Activated CD4-positive, alpha-beta T cell treated with anti-CD3 and anti-CD28 coated beads, Interleukin-2, amount 10 ng/mL, durations not matched to agents 24 days and 14 days (primary cell): ENCODE measurements around the gene GJB3. TPM values are rescaled to one million over a fixed set of nuclear protein-coding genes. Genes with fewer than 3 reads are reported as not detected.

Source experiments
- DNase-seq: peaks from one replicate; pipeline ENCODE4 v3.0.0; 2022
- H3K27ac Mint-ChIP-seq: one replicate; pipeline ENCODE4 v1.8.0; 2022; ENCODE audit warnings: mild to moderate bottlenecking, mixed read lengths
- H3K27me3 Mint-ChIP-seq: one replicate; pipeline ENCODE4 v1.8.0; 2022; ENCODE audit warnings: mixed read lengths
- H3K36me3 Mint-ChIP-seq: one replicate; pipeline ENCODE4 v1.8.0; 2022; ENCODE audit warnings: low read depth, mild to moderate bottlenecking, mixed read lengths
- H3K4me1 Mint-ChIP-seq: one replicate; pipeline ENCODE4 v1.8.0; 2021; ENCODE audit warnings: mixed read lengths
- H3K4me3 Mint-ChIP-seq: one replicate; pipeline ENCODE4 v1.8.0; 2022; ENCODE audit warnings: mild to moderate bottlenecking, moderate library complexity, mixed read lengths
- H3K9me3 Mint-ChIP-seq: one replicate; pipeline ENCODE4 v1.8.0; 2021; ENCODE audit warnings: mixed read lengths
- intact Hi-C: fragments of 100-400 bp; cut with micrococcal nuclease; formaldehyde crosslinking; loops from one replicate; pipeline ENCODE4 v1.15.1; 2023
- total RNA-seq: library from RNA; stranded (reverse); gene quantifications from 2 replicates; pipeline ENCODE4 v1.2.3, GENCODE V29; 2022

GJB3 gene
- total RNA-seq, 1 donor from 2014 or later, result not detected

GRCh38 chr1:34785231-34785874, 4.3 kb downstream of the GJB3 start:
- Mint-ChIP-seq H3K9me3 (no peaks in the 10 kb centered on the region), H3K27ac (no peak overlapping the region), H3K4me3 (no peak overlapping the region), H3K4me1 (peaks cover 7% of the 10 kb centered on the region), H3K27me3 (peaks cover 21% of the 10 kb centered on the region), H3K36me3 (no peaks in the 10 kb centered on the region)
- intact Hi-C loops, result no loop called here
- no peak for DNase-seq

GRCh38 chr1:34785875-34786470, 5.0 kb downstream of the GJB3 start:
- DNase-seq, result no peak
- intact Hi-C loops, result loop anchor here (1.0 kb wide), 2 partner anchors 66 to 80 kb away; no protein-coding TSS in a partner anchor
- no peaks in the 10 kb centered on the region for H3K9me3 Mint-ChIP-seq
- H3K27me3 Mint-ChIP-seq, result peaks cover 17% of the 10 kb centered on the region
- no peak overlapping the region for H3K27ac Mint-ChIP-seq
- H3K36me3 Mint-ChIP-seq, result no peaks in the 10 kb centered on the region
- peaks cover 11% of the 10 kb centered on the region for H3K4me1 Mint-ChIP-seq
- no peak overlapping the region for H3K4me3 Mint-ChIP-seq

GRCh38 chr1:34786521-34787325, 5.7 kb downstream of the GJB3 start:
- no peaks in the 10 kb centered on the region for H3K9me3 Mint-ChIP-seq
- peaks cover 11% of the 10 kb centered on the region for H3K4me1 Mint-ChIP-seq
- peak; percentile 88 for DNase-seq
- intact Hi-C loops, result loop anchor here (1.0 kb wide), 2 partner anchors 66 to 80 kb away; no protein-coding TSS in a partner anchor
- H3K27me3 Mint-ChIP-seq, result peaks cover 17% of the 10 kb centered on the region
- no peak overlapping the region for H3K27ac Mint-ChIP-seq
- H3K36me3 Mint-ChIP-seq, result no peaks in the 10 kb centered on the region
- H3K4me3 Mint-ChIP-seq, result no peak overlapping the region

DNA sequence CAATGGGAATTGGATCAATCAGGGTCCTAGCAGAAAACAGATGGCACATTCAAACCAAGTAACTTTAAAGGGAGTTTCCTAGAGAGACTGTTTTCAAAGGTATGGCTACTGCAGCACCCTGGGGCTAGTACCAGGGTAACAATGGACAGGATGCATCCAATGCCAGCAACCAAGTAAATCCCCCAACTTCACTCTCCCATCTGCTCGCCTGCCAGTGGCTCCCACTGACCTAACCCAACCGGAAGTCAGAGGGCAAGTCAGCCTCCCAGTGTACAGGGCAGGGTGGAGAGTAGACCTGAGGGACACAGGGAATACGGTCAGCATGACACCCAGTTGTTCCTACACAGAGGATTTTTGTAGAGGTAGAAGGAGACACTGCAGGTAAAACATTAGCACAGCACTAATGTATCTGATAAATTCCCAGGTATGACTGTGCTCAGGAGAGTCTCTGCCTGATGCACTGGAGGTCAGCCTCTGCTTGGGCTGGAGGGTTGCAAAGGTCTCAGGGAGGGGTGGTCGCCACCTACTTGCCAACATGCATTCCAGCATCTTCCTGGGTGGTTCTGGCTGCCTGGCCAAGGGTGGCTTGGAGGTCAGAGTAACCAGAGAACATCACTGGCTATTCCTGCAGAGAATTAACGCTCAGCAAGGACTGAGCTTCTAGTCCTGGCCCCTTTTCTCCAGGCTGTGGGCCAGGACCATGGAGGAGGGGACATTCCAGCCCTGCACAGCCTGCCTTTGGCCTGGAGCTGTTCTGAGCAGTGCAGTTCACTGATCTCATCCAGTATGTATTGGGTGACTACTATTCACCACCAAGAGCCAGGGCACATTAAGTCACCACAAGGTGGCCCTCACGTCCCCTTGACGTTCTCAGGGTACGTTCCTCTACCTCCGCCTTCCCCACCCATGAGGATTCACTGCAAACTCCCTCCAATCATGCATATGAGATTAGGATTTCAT, 6.7 kb downstream of the GJB3 start:
- H3K36me3 Mint-ChIP-seq, result no peaks in the 10 kb centered on the region
- DNase-seq, result no peak
- intact Hi-C loops, result no loop called here
- H3K4me3 Mint-ChIP-seq, result no peak overlapping the region
- no peaks in the 10 kb centered on the region for H3K9me3 Mint-ChIP-seq
- H3K27ac Mint-ChIP-seq, result no peak overlapping the region
- peaks cover 17% of the 10 kb centered on the region for H3K27me3 Mint-ChIP-seq
- H3K4me1 Mint-ChIP-seq, result peaks cover 14% of the 10 kb centered on the region

DNA sequence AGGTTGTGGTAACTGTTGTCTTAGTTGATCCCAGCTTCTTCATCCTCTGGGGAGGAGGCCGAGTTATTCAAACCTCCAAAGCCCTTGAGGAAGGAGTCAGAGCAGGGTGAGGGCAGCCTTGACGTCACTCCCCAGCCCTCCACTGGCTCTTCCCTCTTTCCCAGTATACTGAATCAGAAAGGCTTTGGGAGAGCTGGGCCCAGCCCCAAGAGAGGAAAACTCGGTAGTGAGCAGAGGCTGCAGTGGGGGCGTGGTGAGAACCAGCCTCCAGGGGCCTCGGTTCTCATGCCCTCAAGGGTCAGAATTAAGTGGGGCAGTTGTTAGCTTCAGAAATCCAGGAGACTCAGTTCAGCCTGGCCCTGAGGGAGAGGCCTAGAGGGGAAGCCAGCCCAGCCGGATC, 10.0 kb downstream of the GJB3 start:
- peaks cover 9% of the 10 kb centered on the region for H3K27me3 Mint-ChIP-seq
- H3K36me3 Mint-ChIP-seq, result no peaks in the 10 kb centered on the region
- no peak for DNase-seq
- no peaks in the 10 kb centered on the region for H3K9me3 Mint-ChIP-seq
- H3K4me1 Mint-ChIP-seq, result peaks cover 14% of the 10 kb centered on the region
- intact Hi-C loops, result no loop called here
- H3K4me3 Mint-ChIP-seq, result no peak overlapping the region
- H3K27ac Mint-ChIP-seq, result no peak overlapping the region

DNA sequence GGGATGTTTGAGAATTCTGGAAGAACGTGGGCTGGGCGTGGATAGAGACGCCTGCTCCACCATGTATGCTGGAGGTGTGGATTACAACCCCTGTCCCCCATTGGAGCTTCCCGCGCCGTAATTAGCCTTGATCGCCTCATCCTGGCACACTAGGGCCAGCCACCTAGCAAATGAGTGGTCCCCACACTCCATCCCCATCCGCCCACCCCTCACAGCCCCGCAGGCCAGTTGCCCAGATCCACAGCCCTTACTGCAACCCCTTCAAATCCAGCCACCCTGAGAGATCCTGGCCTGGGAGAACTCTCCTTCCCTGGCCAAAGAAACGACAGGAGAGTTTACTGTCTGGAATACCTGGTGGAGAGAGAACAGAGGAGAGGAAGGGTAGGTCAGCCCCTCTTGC, 11.4 kb downstream of the GJB3 start:
- Mint-ChIP-seq H3K27me3 (peaks cover 9% of the 10 kb centered on the region), H3K9me3 (no peaks in the 10 kb centered on the region), H3K27ac (peak overlapping the region; percentile 11), H3K4me1 (peaks cover 16% of the 10 kb centered on the region), H3K36me3 (no peaks in the 10 kb centered on the region), H3K4me3 (peak overlapping the region; percentile 50)
- intact Hi-C loops, result no loop called here
- DNase-seq, result no peak

GRCh38 chr1:34792868-34793727, 12.1 kb downstream of the GJB3 start, which contains the start of gene GJA4:
Gene GJA4, plus strand, starts transcription at chr1:34792999. Its CDS starts 1,215 bp downstream, at chr1:34794214.
- Mint-ChIP-seq H3K9me3 (no peaks in the 10 kb centered on the region), H3K27me3 (peaks cover 9% of the 10 kb centered on the region), H3K4me3 (peak within 1 kb of the TSS; percentile 50), H3K27ac (peak within 1 kb of the TSS; percentile 11), H3K36me3 (no peaks in the 10 kb centered on the region), H3K4me1 (peaks cover 17% of the 10 kb centered on the region)
- intact Hi-C loops, result no loop called here
- DNase-seq, result no peak

- Mint-ChIP-seq H3K4me1 (peaks cover 17% of the 10 kb centered on the region), H3K27me3 (peaks cover 9% of the 10 kb centered on the region), H3K9me3 (no peaks in the 10 kb centered on the region), H3K4me3 (no peak overlapping the region), H3K36me3 (no peaks in the 10 kb centered on the region), H3K27ac (no peak overlapping the region)
- intact Hi-C loops, result no loop called here
- DNase-seq, result no peak
These were observed 13.2 kb downstream of the GJB3 start for GRCh38 chr1:34794001-34794789.

DNA sequence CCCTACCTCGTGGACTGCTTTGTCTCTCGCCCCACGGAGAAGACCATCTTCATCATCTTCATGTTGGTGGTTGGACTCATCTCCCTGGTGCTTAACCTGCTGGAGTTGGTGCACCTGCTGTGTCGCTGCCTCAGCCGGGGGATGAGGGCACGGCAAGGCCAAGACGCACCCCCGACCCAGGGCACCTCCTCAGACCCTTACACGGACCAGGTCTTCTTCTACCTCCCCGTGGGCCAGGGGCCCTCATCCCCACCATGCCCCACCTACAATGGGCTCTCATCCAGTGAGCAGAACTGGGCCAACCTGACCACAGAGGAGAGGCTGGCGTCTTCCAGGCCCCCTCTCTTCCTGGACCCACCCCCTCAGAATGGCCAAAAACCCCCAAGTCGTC, 13.8 kb downstream of the GJB3 start:
- Mint-ChIP-seq H3K9me3 (no peaks in the 10 kb centered on the region), H3K27me3 (peaks cover 9% of the 10 kb centered on the region), H3K36me3 (no peaks in the 10 kb centered on the region), H3K4me3 (no peak overlapping the region), H3K4me1 (peaks cover 17% of the 10 kb centered on the region), H3K27ac (no peak overlapping the region)
- no peak for DNase-seq
- intact Hi-C loops, result no loop called here

- H3K36me3 Mint-ChIP-seq, result no peaks in the 10 kb centered on the region
- H3K4me1 Mint-ChIP-seq, result peaks cover 16% of the 10 kb centered on the region
- peaks cover 9% of the 10 kb centered on the region for H3K27me3 Mint-ChIP-seq
- DNase-seq, result no peak
- H3K27ac Mint-ChIP-seq, result no peak overlapping the region
- H3K9me3 Mint-ChIP-seq, result no peaks in the 10 kb centered on the region
- no peak overlapping the region for H3K4me3 Mint-ChIP-seq
- intact Hi-C loops, result no loop called here
These were observed 14.9 kb downstream of the GJB3 start for GRCh38 chr1:34795916-34796315.

GRCh38 chr1:34796990-34797389, 16.0 kb downstream of the GJB3 start:
- intact Hi-C loops, result no loop called here
- Mint-ChIP-seq H3K4me1 (peaks cover 16% of the 10 kb centered on the region), H3K36me3 (no peaks in the 10 kb centered on the region), H3K27me3 (peaks cover 6% of the 10 kb centered on the region), H3K9me3 (no peaks in the 10 kb centered on the region), H3K4me3 (no peak overlapping the region), H3K27ac (no peak overlapping the region)
- peak; percentile 52 for DNase-seq

GRCh38 chr1:34800214-34800613, 19.2 kb downstream of the GJB3 start:
- H3K9me3 Mint-ChIP-seq, result no peaks in the 10 kb centered on the region
- H3K27ac Mint-ChIP-seq, result no peak overlapping the region
- H3K4me3 Mint-ChIP-seq, result no peak overlapping the region
- no peaks in the 10 kb centered on the region for H3K27me3 Mint-ChIP-seq
- H3K36me3 Mint-ChIP-seq, result no peaks in the 10 kb centered on the region
- DNase-seq, result peak; percentile 57
- peaks cover 12% of the 10 kb centered on the region for H3K4me1 Mint-ChIP-seq
- intact Hi-C loops, result no loop called here
